SK-N-MC (cell line): Measurements from ENCODE around the gene IQSEC3.

ENCODE experiments used
- EZH2 ChIP-seq: fragments of 200-600 bp; sonication (generic); IDR thresholded peaks from one replicate; pipeline ENCODE4 v1.6.1; 2017; ENCODE audit warnings: antibody characterized with exemption
- FOXP2 ChIP-seq: optimal IDR thresholded peaks from 2 replicates; pipeline ENCODE3; 2011; ENCODE audit warnings: mild to moderate bottlenecking, moderate library complexity; ENCODE audit not compliant: insufficient read depth; ENCODE audit errors: extremely low read length, control extremely low read depth

DNA sequence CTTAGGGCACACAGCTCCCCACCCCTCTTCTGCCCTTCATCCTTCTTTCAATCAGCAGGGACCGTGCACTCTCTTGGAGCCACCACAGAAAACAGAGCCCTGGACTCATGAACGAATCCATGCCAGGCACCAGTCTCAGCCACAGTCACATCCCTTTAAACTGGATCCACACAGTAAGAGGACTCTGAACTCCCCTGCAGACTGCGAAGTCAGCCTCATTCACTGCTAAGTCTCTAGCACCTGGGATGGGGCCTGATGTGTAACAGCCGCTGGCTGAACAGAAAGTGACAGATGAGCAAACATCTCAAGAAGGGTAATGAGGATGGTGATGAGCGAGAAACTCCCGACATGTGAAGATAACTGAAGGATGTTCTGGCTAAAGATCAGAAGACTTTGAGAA is 45.8 kb upstream of the IQSEC3 start:
- no peak for TF ChIP-seq FOXP2
- TF ChIP-seq EZH2: no peak
